Breast epithelium (tissue), 4 donors: ENCODE data around the gene POLE3. TPM values are rescaled to one million over a fixed set of nuclear protein-coding genes. Genes with fewer than 3 reads are reported as not detected.
"Not testable (repeated sequence)": the region's sequence is repeated elsewhere in the genome, so short reads cannot be mapped to it uniquely, and the experiment has no call there.

Experiments
- DNase-seq, 2 donors: peaks; one replicate each; pipeline ENCODE4 v3.0.0-alpha.2; 2019; ENCODE audit warnings: low spot score in 2 of 2
- H3K27ac ChIP-seq, 2 donors: fragments of 200-600 bp; sonication (generic) in 1 of 2; one replicate each; pipeline ENCODE4 v1.5.1; 2016 to 2019; ENCODE audit warnings: mild to moderate bottlenecking in 1 of 2
- H3K27me3 ChIP-seq, 2 donors: fragments of 200-600 bp; sonication (generic) in 1 of 2; one replicate each; pipeline versions ENCODE4 v1.5.1 to v1.6.0; 2017 to 2019; ENCODE audit warnings: control low read depth in 1 of 2, mild to moderate bottlenecking in 1 of 2
- H3K36me3 ChIP-seq: fragments of 200-600 bp; one replicate; pipeline ENCODE4 v1.5.1; 2019
- H3K4me1 ChIP-seq, 2 donors: fragments of 200-600 bp; sonication (generic); one replicate each; pipeline ENCODE4 v1.5.1; 2016 to 2019; ENCODE audit warnings: control low read depth in 1 of 2
- H3K4me3 ChIP-seq, 3 donors: fragments of 200-600 bp; sonication (generic); 1 replicate in 2 of 3; 2 replicates in 1 of 3; pipeline ENCODE4 v1.5.1; 2016 to 2019; ENCODE audit warnings: mild to moderate bottlenecking in 3 of 3, moderate library complexity in 2 of 3
- H3K9me3 ChIP-seq, 2 donors: fragments of 200-600 bp; sonication (generic) in 1 of 2; one replicate each; pipeline ENCODE4 v1.5.1; 2016 to 2019; ENCODE audit warnings: control low read depth in 1 of 2
- POLR2A ChIP-seq: fragments of 450-650 bp; IDR thresholded peaks from one replicate; pipeline ENCODE4 v1.6.1; 2016; ENCODE audit warnings: antibody characterized with exemption, mild to moderate bottlenecking, moderate library complexity
- POLR2AphosphoS5 ChIP-seq, 3 donors: sonication (generic); formaldehyde crosslinking; IDR thresholded peaks; one replicate each; pipeline ENCODE4 v1.6.1; 2017; ENCODE audit warnings: antibody characterized with exemption in 3 of 3
- intact Hi-C: fragments of 100-400 bp; cut with DNase I; formaldehyde crosslinking; loops from one replicate; pipeline ENCODE4 v1.15.1; 2023; ENCODE audit warnings: low total_unique reads
- total RNA-seq, 3 donors: library from RNA; depleted of rRNA; stranded (reverse); fragments of >200 nt; gene quantifications; one replicate each; pipeline ENCODE4 v1.1.0, GENCODE V29; 2016
- TF ChIP-seq, protein P1 (sequence below), 3 donors: fragments of 450-650 bp; IDR thresholded peaks; one replicate each; pipeline ENCODE4 v1.5.1; 2016 to 2017; ENCODE audit warnings: antibody characterized with exemption in 3 of 3, mild to moderate bottlenecking in 3 of 3, moderate library complexity in 3 of 3

The POLE3 gene
- total RNA-seq, 3 donors from 2014 or later, result 34.2 to 46.1 (median 35.1) TPM

DNA sequence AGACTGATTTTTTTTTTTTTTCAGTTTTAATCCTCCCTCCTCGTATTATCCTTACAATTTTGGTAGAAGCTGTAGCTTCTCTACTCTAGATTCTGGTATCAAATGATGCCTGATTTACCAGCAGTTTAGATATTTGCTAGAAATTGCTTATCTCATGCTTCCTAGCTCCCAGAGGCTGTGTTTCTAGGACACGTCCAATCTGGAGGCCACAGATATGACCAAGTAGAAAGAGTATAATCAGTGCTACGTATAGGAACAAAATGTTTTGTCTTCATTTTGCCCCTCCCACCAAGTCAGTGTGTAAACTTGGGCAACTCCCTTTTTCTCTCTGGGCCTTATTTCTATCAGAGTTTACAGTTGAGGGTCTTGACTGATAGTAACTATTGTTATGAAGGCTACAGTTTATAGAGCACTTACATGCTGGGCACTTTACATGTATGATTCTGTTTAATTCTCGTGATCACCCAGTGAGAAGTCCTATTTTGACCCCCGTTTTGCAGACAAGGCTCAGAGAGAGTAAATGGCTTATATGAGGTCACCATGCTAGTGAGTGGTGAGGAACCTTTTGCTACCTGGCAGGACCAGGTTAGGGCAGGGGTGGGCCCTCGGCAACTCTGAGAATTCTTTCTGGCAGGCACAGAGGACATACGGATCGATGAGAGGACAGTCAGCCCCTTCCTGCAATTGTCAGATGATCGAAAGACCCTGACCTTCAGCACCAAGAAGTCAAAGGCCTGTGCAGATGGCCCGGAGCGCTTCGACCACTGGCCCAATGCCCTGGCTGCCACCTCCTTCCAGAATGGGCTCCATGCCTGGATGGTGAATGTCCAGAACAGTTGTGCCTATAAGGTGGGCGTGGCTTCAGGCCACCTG lies 41.3 kb downstream of the POLE3 start:
- H3K27me3 ChIP-seq, result no peaks in the 10 kb centered on the region

DNA sequence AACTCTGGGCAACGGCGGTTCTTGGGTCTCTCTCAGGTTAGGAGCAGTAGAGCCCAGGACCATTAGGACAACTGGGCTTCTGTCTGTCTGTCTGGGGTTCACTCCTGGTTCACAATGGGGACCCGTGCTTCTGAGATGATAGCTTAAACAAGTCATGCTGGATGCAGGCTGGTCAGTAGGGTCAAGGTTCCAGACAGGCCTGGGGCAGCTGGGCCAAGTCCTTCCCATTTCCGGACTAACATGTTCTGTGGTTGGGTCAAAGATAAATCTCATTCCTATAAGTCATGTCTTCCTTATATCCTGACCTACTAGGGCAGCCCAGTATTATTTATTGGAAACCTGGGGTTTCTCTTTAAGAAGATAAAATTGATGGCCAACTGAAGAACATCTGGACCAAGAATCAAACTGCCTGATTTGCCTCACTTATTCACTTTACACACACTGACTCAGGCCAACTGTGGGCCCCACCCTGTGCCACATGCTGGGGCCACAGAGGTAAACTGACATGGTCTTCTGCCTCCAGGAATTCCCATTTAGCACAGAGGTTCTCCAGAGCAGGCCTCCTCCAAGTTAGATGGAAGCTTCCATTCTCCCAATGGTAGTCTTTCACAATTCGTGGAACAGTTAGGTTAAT lies 42.0 kb downstream of the POLE3 start:
- intact Hi-C loops, result no loop called here
- no peak overlapping the region for H3K27ac ChIP-seq
- DNase-seq, result no peak
- H3K4me3 ChIP-seq, result no peak overlapping the region
- no peaks in the 10 kb centered on the region for H3K9me3 ChIP-seq
- H3K27me3 ChIP-seq, result no peaks in the 10 kb centered on the region
- TF ChIP-seq, protein P1, sequence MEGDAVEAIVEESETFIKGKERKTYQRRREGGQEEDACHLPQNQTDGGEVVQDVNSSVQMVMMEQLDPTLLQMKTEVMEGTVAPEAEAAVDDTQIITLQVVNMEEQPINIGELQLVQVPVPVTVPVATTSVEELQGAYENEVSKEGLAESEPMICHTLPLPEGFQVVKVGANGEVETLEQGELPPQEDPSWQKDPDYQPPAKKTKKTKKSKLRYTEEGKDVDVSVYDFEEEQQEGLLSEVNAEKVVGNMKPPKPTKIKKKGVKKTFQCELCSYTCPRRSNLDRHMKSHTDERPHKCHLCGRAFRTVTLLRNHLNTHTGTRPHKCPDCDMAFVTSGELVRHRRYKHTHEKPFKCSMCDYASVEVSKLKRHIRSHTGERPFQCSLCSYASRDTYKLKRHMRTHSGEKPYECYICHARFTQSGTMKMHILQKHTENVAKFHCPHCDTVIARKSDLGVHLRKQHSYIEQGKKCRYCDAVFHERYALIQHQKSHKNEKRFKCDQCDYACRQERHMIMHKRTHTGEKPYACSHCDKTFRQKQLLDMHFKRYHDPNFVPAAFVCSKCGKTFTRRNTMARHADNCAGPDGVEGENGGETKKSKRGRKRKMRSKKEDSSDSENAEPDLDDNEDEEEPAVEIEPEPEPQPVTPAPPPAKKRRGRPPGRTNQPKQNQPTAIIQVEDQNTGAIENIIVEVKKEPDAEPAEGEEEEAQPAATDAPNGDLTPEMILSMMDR (IDR thresholded peaks at IDR 0.05), result no peak
- TF ChIP-seq POLR2AphosphoS5 (IDR thresholded peaks at IDR 0.05), result no peak
- TF ChIP-seq POLR2A, result no peak
- no peaks in the 10 kb centered on the region for H3K36me3 ChIP-seq
- peaks cover 0 to 3% of the 10 kb centered on the region in 2 donors for H3K4me1 ChIP-seq

More for the DNA sequence above, 41.3 kb downstream of the POLE3 start:
- Histone ChIP-seq H3K4me1 (peaks cover 0 to 3% of the 10 kb centered on the region in 2 donors), H3K4me3 (no peak overlapping the region), H3K36me3 (peaks cover 6% of the 10 kb centered on the region), H3K9me3 (no peaks in the 10 kb centered on the region), H3K27ac (peak overlapping the region in 1 of 2 donors; percentile 7)
- intact Hi-C loops, result no loop called here
- DNase-seq, result no peak
- TF ChIP-seq, protein P1 (IDR thresholded peaks at IDR 0.05), result no peak
- TF ChIP-seq POLR2A (no peak), POLR2AphosphoS5 (IDR thresholded peaks at IDR 0.05) (no peak)

- H3K9me3 ChIP-seq, H3K36me3 ChIP-seq, H3K27me3 ChIP-seq, intact Hi-C loops, DNase-seq, H3K4me3 ChIP-seq, H3K4me1 ChIP-seq: not testable (repeated sequence)
- H3K27ac ChIP-seq, result peak overlapping the region; percentile 14 to 48
These were observed 44.8 kb downstream of the POLE3 start for GRCh38 chr9:113365652-113366051.

- Histone ChIP-seq H3K4me1 (no peaks in the 10 kb centered on the region), H3K27me3 (no peaks in the 10 kb centered on the region), H3K4me3 (no peak overlapping the region), H3K9me3 (no peaks in the 10 kb centered on the region), H3K27ac (no peak overlapping the region), H3K36me3 (no peaks in the 10 kb centered on the region)
- no peak for DNase-seq
- TF ChIP-seq, protein P1 (IDR thresholded peaks at IDR 0.05), result no peak
- TF ChIP-seq POLR2AphosphoS5 (IDR thresholded peaks at IDR 0.05), result no peak
- TF ChIP-seq POLR2A, result no peak
- intact Hi-C loops, result no loop called here
These were observed 45.5 kb downstream of the POLE3 start for GRCh38 chr9:113364951-113365350.

DNA sequence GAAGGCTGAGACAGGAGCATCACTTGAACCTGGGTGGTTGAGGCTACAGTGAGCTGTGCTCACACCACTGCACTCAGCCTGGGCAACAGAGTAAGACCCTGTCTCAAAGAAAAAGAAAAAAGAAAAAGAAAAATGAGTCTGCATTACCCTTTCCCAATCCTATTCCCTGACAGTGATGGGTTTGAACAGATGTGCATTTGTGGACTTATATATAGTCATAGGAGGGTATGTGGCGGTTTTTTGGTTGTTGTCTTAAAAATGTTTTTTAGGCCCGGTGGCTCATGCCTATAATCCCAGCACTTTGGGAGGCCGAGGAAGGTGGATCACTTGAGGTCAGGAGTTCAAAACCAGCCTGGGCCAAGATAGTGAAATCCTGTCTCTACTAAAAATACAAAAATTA lies 47.1 kb downstream of the POLE3 start:
- TF ChIP-seq POLR2A, result no peak
- TF ChIP-seq, protein P1 (IDR thresholded peaks at IDR 0.05), result no peak
- no peak for TF ChIP-seq POLR2AphosphoS5 (IDR thresholded peaks at IDR 0.05)
- intact Hi-C loops, result no loop called here
- H3K4me1 ChIP-seq, result no peaks in the 10 kb centered on the region
- H3K4me3 ChIP-seq, result no peak overlapping the region
- H3K9me3 ChIP-seq, result no peaks in the 10 kb centered on the region
- no peak overlapping the region for H3K27ac ChIP-seq
- H3K27me3 ChIP-seq, result no peaks in the 10 kb centered on the region
- no peak for DNase-seq
- H3K36me3 ChIP-seq, result no peaks in the 10 kb centered on the region
